Epithelial cell of esophagus (primary cell): ENCODE results near the gene H1-8.

Experiments
- DNase-seq: peaks from one replicate; pipeline ENCODE4 v3.0.0; 2010; ENCODE audit warnings: low read depth
- H3K4me3 ChIP-seq: 2 replicates; pipeline ENCODE4 v1.5.1; 2011; ENCODE audit warnings: mild to moderate bottlenecking, low read length, control low read depth
- CTCF ChIP-seq: IDR thresholded peaks from 2 replicates; pipeline ENCODE4 v1.5.1; 2011; ENCODE audit warnings: low read depth, mild to moderate bottlenecking, low read length, control low read depth, inconsistent platforms; ENCODE audit not compliant: insufficient read depth; ENCODE audit errors: missing control alignments

H1-8 gene

GRCh38 chr3:129562803-129563202, 19.8 kb downstream of the H1-8 start:
- H3K4me3 ChIP-seq = no peak overlapping the region
- no peak for TF ChIP-seq CTCF
- no peak for DNase-seq

- TF ChIP-seq CTCF = no peak
- no peak overlapping the region for H3K4me3 ChIP-seq
Observed at GRCh38 chr3:129563332-129563731, 20.4 kb downstream of the H1-8 start.

DNA sequence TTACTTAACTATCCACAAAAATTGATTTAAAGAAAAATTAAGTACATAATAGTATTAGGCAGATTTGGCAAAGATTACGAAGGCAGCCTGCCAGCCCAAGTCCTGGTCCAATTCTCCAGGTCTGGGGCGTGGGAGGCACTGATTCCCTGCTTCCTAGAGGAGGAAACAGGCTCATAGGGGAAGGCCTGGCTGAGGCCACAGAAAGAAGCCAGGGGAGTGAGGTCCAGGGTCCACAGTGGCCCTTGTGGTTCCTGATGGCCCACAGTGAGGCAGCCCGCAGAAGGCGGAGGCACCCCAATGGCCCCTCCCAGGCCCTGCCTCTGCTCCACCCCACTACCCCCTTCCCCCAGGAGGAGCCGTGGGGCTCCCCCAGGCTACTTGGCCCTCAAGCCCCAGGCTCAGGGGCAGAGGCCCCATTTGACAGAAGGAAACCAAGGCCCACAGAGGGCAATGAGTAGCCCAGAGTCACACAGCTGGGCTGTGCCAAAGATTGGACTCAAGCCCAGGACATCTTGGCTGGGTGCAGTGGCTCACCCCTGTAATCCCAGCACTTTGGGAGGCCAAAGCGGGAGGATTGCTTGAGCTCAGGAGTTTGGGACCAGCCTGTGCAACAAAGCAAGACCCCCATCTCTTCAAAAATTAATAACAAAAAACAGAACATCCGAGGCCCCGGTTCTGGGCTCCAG, 21.0 kb downstream of the H1-8 start:
- no peak for TF ChIP-seq CTCF
- H3K4me3 ChIP-seq = no peak overlapping the region
- DNase-seq = no peak

More at GRCh38 chr3:129563332-129563731, 20.4 kb downstream of the H1-8 start:
- DNase-seq = no peak

DNA sequence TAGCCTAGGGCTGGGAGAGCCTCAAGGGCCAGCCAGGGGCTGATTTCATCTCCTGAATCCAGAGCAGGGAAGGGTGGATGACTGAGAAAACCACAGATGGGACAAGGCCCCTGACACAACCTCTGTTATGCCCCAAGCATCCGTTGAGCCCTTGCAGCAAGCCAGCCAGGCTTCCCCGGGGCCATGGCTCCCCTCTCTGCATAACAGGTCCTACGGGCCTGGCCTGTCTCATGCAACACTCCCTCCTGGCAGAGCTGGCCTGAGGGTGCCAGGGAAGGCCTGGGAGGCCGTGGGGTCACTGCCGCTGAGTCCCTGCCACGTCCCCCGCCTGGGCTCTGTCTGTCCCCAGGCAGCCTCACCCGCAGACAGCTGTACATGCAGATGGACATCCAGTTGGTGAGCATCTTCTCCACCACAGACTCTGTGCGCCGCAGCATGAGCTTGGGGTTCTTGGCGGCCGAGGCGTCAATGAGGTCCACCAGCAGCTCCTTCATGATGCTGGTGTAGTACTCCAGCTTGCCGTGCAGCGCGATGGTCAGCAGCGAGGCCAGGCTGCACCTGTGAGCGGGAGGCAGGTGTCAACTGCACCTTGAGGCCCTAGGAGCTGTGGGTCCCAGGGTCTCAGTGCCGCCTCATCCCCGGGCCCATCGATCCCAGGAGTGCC, 22.1 kb downstream of the H1-8 start:
- no peak for TF ChIP-seq CTCF
- no peak overlapping the region for H3K4me3 ChIP-seq
- no peak for DNase-seq

GRCh38 chr3:129565902-129566301, 22.9 kb downstream of the H1-8 start:
- H3K4me3 ChIP-seq = no peak overlapping the region
- no peak for TF ChIP-seq CTCF
- no peak for DNase-seq

GRCh38 chr3:129567176-129567705, 24.3 kb downstream of the H1-8 start:
- DNase-seq = no peak
- no peak for TF ChIP-seq CTCF
- no peak overlapping the region for H3K4me3 ChIP-seq
